ENCODE results near the gene RNF227.
"Not testable (repeated sequence)": the region's sequence is repeated elsewhere in the genome, so short reads cannot be mapped to it uniquely, and the experiment has no call there.

Gene RNF227

GRCh38 chr17:7915611-7916384, at the start of gene RNF227:
Gene RNF227 (minus strand): TSS chr17:7916289. CDS start chr17:7916195, 94 bp downstream.
- DNase-seq, result peak; percentile 74

- DNase-seq, result no peak
Observed at GRCh38 chr17:7961421-7961820, 45.3 kb upstream of the RNF227 start.

- DNase-seq, result no peak
Observed at GRCh38 chr17:7959503-7960253, 43.6 kb upstream of the RNF227 start.

- DNase-seq, result no peak
Observed at GRCh38 chr17:7956228-7956965, 40.3 kb upstream of the RNF227 start.

GRCh38 chr17:7955414-7956227, 39.5 kb upstream of the RNF227 start:
- no peak for DNase-seq

GRCh38 chr17:7953266-7953665, 37.2 kb upstream of the RNF227 start:
- DNase-seq, result not testable (repeated sequence)

- no peak for DNase-seq
Observed at GRCh38 chr17:7951143-7951792, 35.2 kb upstream of the RNF227 start.

GRCh38 chr17:7950578-7950977, 34.5 kb upstream of the RNF227 start:
- DNase-seq, result no peak

- no peak for DNase-seq
Observed at GRCh38 chr17:7947651-7948050, 31.6 kb upstream of the RNF227 start.

- no peak for DNase-seq
Observed at GRCh38 chr17:7946441-7946840, 30.4 kb upstream of the RNF227 start.

- DNase-seq, result no peak
Observed at GRCh38 chr17:7945651-7946050, 29.6 kb upstream of the RNF227 start.

GRCh38 chr17:7944326-7944725, 28.2 kb upstream of the RNF227 start:
- DNase-seq, result no peak

GRCh38 chr17:7943291-7943690, 27.2 kb upstream of the RNF227 start:
- DNase-seq, result no peak

GRCh38 chr17:7940743-7941142, 24.7 kb upstream of the RNF227 start:
- DNase-seq, result no peak

- no peak for DNase-seq
Observed at GRCh38 chr17:7940034-7940433, 23.9 kb upstream of the RNF227 start.

GRCh38 chr17:7935859-7936258, 19.8 kb upstream of the RNF227 start:
- DNase-seq, result no peak

- no peak for DNase-seq
Observed at GRCh38 chr17:7932949-7933348, 16.9 kb upstream of the RNF227 start.

GRCh38 chr17:7932483-7932891, 16.4 kb upstream of the RNF227 start:
- no peak for DNase-seq

GRCh38 chr17:7931709-7932482, 15.8 kb upstream of the RNF227 start, which contains the start of the genes CNTROB and TRAPPC1:
Gene CNTROB (plus strand): TSS chr17:7932206. CDS start chr17:7933080, 874 bp downstream.
Gene TRAPPC1 (minus strand): TSS chr17:7931946. CDS start chr17:7931829, 117 bp downstream.
- DNase-seq, result peak; percentile 99

- DNase-seq, result no peak
Observed at GRCh38 chr17:7930841-7931631, 14.9 kb upstream of the RNF227 start.

Measured in activated effector memory CD4-positive, alpha-beta T cell treated with Interleukin-2 at 50 U/mL for 16 hours (primary cell).